Measurements from ENCODE around the gene FAM3A.
"Not testable (repeated sequence)": the region's sequence is repeated elsewhere in the genome, so short reads cannot be mapped to it uniquely, and the experiment has no call there.

FAM3A gene

DNA sequence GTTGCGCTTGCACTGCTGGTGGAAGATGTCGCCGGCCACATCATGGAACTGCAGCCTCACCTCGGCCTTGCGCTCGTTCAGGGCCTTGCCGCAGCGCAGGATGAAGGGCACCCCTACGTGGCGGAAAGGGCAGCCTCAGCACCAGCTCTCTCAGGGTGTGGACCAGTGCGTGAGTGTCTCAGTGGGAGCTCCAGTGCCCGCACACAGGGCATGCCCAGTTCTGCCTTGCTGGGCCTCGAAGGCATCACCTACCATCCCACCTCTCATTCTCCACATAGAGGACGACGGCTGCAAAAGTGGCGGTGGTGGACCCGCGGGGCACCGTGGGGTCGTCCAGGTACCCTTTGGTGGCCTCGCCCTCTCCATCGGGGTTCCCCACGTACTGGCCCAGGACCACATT lies 16.7 kb upstream of the FAM3A start:
- DNase-seq: no peak

DNA sequence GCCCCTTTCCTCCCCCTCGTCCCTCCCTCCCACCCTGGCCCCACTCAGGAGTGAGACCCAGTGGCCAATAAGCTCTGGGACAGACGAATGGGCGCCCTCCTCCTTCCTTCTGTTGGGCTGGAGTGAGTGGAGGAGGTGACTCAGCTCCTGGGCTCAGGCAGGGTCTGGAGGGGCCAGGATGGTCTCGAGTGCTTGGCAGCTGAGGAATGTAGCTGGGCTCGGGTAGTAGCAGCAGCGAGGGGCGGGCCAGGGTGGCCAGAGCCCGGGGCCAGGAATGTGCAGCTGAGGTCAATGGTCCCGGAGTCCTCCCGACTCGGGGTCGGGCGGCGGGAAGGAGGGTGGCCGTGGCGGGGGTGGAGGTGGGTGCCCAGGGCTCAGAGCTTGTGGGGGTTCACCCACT lies 15.6 kb upstream of the FAM3A start:
- no peak for DNase-seq

DNA sequence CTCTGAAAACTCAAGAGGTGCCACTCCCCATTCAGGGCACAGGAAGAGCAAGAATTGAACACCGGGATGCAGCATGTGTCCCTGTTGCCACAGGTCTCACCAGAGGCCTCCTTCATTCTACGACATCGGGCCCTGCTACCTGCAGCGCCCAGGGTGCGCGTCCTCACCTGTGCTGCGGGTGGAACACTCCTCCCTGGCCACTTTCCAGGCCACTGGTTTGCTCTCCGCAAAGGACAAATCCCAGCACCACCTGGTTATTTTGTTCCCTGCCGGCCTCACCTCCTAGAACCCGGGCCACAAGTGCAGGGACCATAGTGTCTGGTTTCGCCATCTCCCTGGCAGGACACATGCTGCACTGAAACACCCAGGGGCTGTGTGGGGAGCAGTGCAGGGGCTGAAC lies 14.3 kb upstream of the FAM3A start:
- no peak for DNase-seq

DNA sequence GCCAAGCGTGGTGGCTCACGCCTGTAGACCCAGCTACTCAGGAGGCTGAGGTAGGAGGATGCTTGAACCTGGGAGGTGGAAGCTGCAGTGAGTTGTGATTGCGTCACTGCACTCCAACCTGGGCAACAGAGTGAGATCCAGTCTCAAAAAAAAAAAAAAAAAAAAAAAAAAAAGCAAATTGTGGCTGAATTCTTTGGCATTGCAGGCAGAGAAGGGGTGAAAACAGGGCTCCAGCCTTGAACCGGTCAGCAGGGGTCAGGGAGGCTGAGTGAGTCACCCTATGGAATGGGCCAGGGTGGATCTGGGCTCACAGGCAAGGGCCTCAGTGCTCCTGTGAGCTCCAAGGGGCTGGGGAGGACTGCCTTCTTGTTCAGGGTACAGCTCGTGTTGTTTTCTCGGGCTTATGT lies 13.2 kb upstream of the FAM3A start:
- no peak for DNase-seq

DNA sequence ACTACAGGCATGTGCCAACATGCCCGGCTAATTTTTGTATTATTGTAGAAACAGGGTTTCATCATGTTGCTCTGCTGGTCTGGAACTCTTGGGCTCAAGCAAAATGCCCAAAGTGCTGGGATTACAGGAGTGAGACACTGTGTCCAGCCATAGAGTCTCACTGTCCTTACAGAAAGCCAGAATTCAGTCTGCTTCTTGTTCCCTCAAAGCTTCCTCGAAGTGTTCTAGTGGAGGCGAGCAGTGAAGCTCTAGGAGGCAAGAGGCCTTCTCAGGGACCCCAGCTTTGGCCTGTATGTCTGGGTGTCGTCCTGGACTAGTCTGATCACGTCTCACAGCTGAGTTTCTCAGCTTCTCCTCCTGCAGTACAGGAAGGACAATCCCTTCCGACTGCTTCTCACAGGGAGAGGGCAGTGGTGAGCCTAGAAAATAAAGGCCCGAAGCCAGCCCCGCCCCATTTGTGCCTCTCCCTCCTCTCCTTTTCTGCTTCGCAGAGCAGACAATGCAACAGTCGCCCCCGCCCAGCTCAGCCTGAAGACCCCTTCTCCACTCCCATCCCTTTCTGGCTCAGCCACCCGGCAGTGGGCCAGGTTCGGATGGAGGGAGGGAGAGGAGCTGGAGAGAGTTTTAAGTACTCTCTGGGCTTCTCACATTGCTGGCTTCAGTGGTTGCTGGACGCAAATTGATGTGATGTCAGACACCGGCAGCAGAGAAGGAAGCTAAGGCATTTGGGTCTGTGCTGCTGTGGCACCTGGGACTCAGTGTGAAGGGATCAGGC lies 11.1 kb upstream of the FAM3A start:
- peak; percentile 84 for DNase-seq

DNA sequence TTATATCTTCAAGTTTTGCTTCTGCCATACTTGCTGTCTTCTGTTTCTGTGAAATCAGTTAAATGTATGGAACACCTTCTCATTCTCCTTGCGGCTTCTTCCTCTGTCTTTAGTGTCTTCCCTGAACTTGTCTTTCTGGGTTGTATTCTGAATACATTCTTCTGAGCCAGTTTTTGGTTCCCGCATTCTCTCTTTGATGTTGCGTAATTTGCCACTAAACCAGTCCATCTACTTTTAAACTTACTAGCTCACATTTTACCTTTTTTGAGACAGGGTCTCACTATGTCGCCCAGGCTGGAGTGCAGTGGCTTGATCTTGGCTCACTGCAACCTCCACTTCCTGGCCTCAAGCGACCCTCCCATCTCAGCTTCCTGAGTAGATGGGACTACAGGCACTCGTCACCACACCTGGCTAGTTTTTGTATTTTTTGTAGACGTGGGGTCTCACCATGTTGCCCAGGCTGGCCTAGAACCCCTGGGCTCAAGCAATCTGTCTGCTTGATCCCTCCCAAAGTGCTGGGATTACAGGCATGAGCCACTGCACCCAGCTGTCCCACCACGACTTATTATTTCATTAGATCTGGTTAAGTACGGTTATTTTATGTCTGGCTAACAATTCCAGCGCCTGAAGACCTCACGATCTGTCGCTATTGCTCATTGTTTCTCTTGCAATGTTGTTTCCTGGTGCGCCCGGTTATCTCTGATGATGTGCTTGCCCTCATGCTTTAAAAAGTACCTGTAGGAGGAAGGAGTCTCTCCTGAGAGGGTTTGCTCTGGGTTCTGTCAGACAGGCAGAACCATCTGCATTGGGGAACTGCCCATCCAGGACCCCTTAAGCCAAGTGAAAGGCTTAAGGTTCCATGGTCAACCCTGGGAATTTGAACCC lies 9.8 kb upstream of the FAM3A start:
- no peak for DNase-seq

DNA sequence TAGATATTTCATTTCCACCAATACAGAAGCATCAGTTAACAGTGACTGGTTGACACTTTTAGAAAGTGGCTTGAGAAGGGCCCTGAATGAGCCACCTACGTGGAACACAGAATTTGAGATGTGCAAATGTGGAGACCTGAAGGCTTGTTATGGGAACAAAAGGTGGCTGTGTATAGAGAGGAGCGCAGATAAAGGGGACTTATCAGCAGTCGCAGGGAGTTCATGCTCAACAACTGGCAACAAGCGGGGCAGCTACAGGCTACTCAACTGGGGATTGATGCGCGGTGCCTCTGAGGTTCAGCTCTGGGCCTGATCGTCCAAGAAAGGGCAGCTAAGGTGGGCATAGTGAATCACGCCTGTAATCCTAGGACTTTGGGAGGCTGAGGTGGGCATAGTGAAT lies 3.4 kb upstream of the FAM3A start:
- no peak for DNase-seq

DNA sequence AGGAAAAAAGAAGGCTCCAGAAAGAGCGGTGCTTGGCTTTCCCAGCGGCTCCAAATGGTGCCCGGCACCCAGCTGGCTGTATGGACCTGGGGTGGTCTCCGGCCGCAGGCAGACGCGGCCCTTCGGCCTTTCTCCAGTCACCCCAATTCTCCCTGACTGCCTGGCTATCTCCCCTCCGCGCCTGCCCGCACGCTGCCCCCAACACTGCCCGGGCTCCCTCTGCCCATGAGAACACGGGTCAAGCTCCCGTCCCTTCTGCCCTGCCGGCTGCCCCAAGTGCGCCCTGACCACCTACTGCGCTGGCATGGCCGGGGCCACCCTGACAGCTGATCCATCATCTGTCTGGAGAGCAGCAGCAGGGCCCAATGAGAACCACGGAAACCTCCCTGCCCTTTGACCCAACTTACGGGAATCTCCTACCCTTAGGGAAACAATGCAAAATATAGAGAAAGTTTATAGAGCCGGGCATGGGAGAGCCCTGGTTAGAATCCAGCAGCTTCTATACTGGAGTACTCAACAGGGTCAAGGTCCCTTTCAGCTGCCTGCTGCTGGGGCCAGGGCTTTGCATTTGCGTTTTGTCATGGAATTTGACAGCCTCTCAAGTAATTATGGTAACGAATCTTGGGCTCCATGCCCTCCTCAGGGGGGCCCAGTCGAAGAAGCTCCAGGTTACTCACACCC lies 1.2 kb upstream of the FAM3A start:
- no peak for DNase-seq

DNA sequence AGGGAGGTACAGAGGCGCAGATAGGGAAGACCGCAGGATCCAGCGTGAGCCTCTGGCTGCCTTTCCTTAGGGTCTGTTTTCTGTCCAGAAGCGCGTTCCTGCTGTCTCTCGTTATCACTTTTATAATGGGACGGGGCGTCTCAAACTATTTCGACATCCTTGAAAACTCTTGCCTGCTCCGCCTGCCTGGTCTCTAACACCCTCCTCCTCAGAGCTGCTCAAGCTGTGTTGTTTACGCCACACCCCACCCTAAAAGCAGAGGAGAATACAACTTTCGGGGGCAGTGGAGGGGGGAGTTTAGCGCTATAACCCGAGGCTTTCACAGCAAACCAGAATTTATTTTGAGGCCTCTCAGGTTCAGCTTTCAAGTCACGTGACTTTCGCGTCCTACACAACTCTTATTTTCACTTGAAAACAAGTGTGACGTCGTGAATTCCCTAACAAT lies 646 bp upstream of the FAM3A start:
- DNase-seq: no peak

DNA sequence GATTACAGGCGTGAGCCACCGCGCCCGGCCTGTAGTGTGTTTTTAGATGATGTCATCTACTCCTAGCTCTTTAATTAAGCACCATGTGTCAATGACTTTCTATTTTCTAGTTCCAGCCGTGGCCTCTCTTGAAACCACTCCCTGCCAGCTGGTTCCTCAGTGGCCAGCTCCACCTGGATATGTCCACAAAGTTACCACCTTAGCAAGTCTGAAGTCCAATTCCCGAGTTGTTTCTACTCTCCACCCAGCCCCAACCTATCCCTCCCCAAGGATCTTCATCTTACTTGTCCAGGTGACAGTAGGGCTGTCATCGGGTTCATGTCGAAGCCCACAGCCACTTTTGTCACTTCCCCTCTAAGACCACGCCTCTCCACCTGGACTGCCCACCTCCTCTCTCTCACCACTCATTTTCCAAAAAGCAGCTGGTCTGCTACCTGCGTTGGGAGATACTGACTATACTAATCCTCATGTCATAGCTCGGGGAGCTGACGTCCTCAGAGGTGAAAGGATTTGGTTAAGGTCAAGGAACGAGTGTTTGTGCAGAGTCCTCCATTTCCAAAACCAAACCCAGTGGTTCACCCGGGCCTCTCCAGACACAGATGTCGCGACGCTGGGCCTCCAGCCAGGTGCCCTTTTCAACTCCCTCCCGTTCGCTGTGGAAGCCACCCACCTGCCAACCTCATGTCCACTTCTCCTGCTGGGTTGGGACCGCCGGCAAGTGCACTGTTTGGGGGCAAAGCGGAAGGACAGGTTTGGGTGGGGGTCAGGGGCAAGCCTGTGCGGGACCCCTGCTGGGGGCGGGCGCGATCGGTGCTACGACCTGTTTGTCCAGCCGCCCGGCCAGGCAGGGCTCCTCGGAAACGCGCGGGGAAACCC lies 704 bp downstream of the FAM3A start:
- peak; percentile 69 for DNase-seq

DNA sequence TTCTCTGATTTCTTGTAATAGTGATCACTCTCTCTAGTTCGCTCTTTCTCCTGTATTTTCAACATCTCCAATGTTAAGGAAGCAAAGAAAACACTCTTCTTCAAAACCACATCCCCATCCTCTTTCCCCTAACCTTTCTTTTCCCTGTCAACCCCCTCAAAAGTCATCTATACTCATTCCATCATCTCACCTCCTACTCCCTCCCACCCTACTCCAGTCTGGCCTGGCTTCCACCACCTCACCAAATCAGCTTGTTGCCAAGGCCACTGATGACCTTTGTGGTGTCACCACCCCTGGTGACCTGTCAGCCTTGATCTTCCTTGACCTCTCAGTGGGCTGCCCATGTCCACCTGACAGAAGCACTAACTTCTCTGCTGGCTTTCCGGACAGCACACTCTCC lies 2.3 kb downstream of the FAM3A start:
- no peak for DNase-seq

DNA sequence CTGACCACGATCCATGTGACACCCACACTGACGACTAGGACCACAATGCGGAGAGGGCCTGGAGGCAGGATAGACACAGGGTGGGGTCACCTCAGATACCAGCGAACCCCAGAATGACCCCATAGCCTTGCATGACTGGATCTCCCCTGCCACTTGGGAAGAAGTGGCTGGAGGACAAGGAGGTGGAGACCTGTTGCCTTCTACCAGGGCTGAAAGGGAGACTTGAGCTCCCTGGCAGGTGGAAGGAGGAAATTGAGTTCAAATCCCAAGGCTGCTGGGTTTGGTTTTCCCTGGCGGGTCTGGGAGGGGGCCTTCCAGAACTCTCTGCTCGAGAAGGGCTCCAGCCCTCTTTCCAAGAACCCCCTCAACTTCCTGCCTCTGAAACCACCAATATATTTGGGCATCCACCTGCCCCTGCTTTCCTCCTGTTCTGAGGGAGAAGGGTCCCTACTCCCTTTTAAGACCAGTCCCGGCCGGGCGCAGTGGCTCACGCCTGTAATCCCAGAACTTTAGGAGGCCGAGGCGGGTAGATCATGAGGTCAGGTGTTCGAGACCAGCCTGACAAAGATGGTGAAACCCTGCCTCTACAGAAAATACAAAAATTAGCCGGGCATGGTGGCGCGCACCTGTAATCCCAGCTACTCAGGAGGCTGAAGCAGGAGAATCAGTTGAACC lies 3.0 kb downstream of the FAM3A start:
- DNase-seq: no peak

DNA sequence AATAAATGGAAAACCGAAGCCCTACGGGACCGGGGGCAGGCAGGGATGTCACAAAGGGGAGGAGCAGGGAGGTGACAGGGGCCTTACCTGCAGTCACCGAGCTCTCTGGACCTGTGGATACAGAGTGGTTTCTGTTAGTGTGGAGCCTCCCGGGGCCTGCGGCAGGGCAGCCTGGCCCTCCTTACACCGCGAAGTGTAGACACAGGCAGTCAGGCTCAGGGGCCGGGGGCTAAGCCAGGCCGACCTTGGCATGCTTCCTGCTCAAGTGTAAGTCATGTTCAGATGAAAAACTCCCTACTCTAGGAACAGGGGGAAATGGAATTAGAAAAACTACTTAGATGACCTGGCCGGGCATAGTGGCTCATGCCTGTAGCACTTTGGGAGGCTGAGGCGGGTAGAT lies 4.3 kb downstream of the FAM3A start:
- DNase-seq: no peak

DNA sequence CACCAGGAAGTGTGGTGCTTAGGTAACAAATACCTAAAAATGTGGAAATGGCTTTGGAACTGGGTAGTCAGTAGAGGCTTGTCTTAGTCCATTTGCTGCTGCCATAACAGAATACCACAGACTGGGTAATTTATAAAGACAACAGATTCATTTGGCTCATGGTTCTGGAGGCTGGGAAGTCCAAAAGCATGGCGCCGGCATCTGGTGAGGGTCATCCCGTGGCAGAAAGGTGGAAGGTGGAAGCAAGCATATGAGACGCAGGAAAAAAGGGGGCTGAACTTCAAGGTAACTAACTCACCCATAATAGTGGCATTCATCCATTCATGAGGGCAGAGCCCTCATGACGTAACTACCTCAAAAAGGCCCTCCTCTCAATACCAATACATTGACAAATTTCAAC lies 6.6 kb downstream of the FAM3A start:
- no peak for DNase-seq

DNA sequence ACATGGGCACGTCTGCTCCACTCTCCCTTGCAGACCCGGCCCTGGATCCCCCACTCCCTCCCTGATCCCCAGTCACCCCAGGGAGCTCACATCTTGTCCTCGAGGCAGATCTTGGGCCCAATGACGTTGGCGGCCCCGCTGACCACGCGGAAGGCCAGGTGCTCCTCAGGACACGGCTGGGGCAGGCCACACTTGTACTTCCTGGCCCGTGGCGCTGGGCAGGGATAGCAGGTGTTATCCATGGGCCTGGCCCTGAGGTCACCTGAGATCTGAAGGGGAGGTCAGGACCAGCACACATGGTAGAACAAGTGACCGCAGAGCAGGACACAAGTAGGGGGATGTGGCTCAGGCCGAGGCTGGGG lies 7.7 kb downstream of the FAM3A start:
- no peak for DNase-seq

DNA sequence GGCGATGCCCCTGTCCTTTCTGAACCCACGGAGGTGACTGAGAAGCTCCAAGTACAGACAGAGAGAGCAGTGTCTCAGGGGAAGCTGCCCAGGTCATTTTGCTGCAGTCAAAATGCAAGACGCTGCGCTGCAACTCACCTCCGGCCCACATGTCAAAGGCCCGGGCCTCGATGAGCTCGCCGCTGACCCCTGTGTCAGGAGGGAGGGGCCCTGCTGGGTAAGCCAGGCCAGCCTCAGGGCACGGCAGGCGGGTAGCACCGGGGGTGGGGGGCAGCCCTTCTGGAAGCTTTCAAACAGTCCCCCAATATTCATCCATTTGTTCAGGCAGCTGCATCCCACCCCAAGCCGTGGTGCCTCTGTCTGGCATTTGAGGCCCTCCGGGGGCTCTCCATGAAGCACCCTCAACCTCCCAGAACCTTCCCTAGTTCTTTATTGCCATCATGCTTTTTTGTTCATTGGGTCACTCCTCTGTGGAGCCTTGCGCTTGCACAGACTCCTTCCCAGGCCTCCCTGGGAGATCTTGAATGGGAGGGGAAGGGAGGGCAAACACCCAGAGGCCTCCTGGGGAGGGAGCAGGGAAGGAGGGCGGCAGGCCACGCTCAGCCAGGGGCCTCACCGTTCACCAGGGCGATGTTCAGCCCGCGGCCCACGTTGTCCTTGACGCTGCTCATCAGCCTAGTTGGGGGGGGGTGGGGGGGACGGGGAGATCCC lies 8.2 kb downstream of the FAM3A start:
- DNase-seq: no peak

DNA sequence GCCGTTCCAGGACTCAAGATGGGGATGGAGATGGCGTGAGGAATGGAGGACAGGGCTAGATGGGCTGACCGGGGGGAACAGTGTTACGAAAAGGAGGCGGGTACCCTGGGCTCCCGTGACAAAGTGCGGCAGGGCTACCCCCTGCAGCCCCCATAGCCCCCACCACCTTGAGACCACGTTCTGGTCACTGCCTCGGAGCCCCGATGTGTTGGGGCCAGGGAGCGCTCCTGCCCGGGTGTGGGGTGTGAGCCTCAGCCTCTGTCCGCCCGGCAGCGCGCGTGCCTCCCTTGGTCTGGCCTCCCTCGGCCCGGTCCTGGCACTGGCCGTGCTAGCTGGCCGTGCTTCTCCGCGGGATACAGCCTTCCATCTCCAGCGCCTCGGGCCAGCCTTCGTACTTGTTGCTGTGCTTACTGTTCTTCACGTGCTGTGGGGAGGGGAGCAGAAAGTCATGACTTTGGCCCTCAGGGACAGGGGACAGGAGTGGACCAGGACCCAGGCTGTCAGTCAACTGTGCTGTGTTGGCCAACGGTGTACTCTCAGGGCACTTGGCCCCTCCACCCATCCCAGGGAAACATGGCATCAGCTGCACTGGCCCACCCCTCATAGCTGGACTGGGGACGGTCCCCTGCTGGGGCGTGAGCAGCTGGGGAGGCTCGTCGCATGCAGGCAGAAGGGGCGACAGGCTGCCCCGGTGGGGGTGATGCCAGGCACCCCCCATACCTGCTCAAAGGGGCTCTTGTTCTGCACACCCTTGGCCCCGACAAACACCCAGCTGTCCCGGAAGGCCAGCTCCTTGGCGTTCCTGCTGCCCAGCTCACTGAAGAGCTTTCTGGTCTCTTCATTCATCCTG lies 9.3 kb downstream of the FAM3A start:
- no peak for DNase-seq

DNA sequence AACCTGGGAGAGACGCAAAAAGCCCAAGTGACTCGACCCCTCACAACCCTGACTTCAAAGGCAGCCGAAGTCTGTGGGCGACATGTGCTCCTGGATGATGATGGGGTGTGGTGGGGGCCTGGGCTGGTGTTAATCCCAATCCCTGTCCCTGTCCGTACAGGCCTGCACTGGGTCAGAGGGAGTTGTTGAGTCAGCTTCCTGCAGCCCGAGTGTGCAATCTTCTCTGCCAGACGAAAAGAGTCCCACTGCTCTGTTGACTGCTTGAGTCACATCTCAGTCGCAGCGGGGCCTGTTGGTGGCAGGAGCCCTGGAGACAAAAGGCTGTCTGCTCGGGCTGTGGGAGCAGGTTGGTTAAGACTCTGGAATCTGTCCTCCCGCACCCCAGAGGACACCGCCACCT lies 10.3 kb downstream of the FAM3A start:
- DNase-seq: no peak

DNA sequence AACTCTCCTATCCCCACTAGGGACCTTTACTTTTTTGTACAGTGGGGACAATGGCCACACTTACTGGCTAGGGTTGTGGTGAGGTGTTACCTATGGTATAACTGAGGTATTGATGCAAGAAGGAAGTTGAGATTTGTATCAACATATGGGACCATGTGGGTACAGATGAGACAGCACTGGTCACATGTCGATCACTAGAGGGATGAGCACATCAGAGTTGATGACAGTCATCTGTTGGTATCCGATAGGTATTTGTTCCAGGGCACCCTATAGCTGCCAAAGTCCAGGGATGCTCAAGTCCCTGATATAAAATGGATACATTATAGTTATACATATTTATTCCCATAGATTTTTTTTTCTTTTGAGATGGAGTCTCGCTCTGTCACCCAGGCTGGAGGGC lies 13.0 kb downstream of the FAM3A start:
- DNase-seq: no peak

DNA sequence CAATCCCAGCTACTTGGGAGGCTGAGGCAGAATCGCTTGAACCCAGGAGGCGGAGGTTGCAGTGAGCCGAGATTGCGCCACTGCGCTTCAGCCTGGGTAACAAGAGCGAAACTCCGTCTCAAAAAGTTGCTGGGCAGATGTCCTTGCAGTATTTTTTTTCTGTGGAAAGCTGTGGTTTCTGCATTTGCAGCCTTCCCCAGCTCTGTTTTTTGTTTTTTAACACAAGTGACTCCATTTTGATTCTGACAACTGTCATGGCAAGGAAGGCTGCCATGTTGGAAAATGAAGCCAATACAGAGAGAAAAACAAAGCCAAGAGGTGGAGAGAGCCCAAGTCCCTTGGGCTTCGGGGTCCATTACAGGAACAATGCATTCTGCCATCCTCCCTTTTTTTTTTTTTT lies 13.9 kb downstream of the FAM3A start:
- no peak for DNase-seq

DNA sequence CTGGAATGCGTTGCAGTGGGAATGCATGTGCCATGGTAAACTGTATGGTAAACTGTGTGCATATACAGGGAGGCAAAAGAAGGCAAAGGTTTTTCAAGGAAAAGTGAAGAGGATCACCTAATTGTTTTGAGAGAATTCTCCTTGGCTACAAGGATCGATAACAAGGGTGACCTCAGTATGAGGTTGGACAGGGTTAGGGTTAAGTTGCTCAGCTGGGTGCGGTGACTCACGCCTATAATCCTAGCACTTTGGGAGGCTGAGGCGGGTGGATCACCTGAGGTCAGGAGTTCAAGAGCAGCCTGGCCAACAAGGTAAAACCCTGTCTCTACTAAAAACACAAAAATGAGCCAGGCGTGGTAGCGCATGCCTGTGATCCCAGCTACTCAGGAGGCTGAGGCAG lies 14.6 kb downstream of the FAM3A start:
- DNase-seq: not testable (repeated sequence)
